Loucy (cell line): Measurements from ENCODE around the gene ATP1A1.

ENCODE experiments used
- H2AFZ ChIP-seq: fragments of 200-600 bp; sonication (generic); 2 replicates; pipeline ENCODE4 v1.6.0; 2016; ENCODE audit warnings: antibody characterized with exemption, mild to moderate bottlenecking, low read length, moderate library complexity
- H3F3A ChIP-seq: fragments of 200-600 bp; 2 replicates; pipeline ENCODE4 v1.6.0; 2016; ENCODE audit warnings: antibody characterized with exemption, low read depth, mild to moderate bottlenecking
- H3K27me3 ChIP-seq: fragments of 200-600 bp; sonication (generic); 2 replicates; pipeline ENCODE4 v1.6.1; 2014; ENCODE audit warnings: low read length, mild to moderate bottlenecking; ENCODE audit not compliant: insufficient read depth, poor library complexity, severe bottlenecking
- H3K36me3 ChIP-seq: fragments of 200-600 bp; sonication (generic); 2 replicates; pipeline ENCODE4 v1.6.1; 2016; ENCODE audit warnings: low read length; ENCODE audit not compliant: insufficient read depth
- H3K4me1 ChIP-seq: fragments of 200-600 bp; sonication (generic); 2 replicates; pipeline ENCODE4 v1.5.1; 2014; ENCODE audit warnings: low read length, mild to moderate bottlenecking; ENCODE audit not compliant: insufficient read depth, poor library complexity, severe bottlenecking
- H3K4me2 ChIP-seq: fragments of 200-600 bp; sonication (generic); 2 replicates; pipeline ENCODE4 v1.6.0; 2014; ENCODE audit warnings: antibody characterized with exemption, low read length, low read depth, mild to moderate bottlenecking; ENCODE audit not compliant: poor library complexity, severe bottlenecking
- H3K4me3 ChIP-seq: fragments of 200-600 bp; sonication (generic); 2 replicates; pipeline ENCODE4 v1.5.1; 2014; ENCODE audit warnings: low read length, mild to moderate bottlenecking, mixed read lengths; ENCODE audit not compliant: poor library complexity, severe bottlenecking
- H3K79me2 ChIP-seq: fragments of 200-600 bp; sonication (generic); 2 replicates; pipeline ENCODE4 v1.6.1; 2014; ENCODE audit warnings: low read length; ENCODE audit not compliant: insufficient read depth
- H3K9ac ChIP-seq: fragments of 200-600 bp; sonication (generic); 2 replicates; pipeline ENCODE4 v1.6.0; 2014; ENCODE audit warnings: mild to moderate bottlenecking, low read depth, low read length, moderate library complexity; ENCODE audit not compliant: poor library complexity, severe bottlenecking
- H3K9me2 ChIP-seq: fragments of 200-600 bp; sonication (generic); replicated peaks from 2 replicates; pipeline ENCODE4 v1.6.1; 2016; ENCODE audit warnings: low read depth, low read length, mixed read lengths
- H3K9me3 ChIP-seq: fragments of 200-600 bp; sonication (generic); 2 replicates; pipeline ENCODE4 v1.6.1; 2014; ENCODE audit warnings: mild to moderate bottlenecking, antibody characterized with exemption, low read length, low read depth; ENCODE audit not compliant: insufficient read depth
- H4K20me1 ChIP-seq: fragments of 200-600 bp; sonication (generic); 2 replicates; pipeline ENCODE4 v1.6.0; 2014; ENCODE audit warnings: antibody characterized with exemption, low read length, mild to moderate bottlenecking; ENCODE audit not compliant: insufficient read depth, poor library complexity, severe bottlenecking
- EZH2phosphoT487 ChIP-seq: fragments of 200-600 bp; IDR thresholded peaks from 2 replicates; pipeline ENCODE4 v1.6.1; 2018; ENCODE audit warnings: antibody characterized with exemption, mild to moderate bottlenecking, moderate library complexity, borderline replicate concordance
- TF ChIP-seq, protein P1 (sequence below): fragments of 200-600 bp; sonication (generic); conservative IDR thresholded peaks from 2 replicates; pipeline ENCODE4 v1.5.1; 2014; ENCODE audit warnings: mild to moderate bottlenecking, antibody characterized with exemption, low read length

ATP1A1 gene

DNA sequence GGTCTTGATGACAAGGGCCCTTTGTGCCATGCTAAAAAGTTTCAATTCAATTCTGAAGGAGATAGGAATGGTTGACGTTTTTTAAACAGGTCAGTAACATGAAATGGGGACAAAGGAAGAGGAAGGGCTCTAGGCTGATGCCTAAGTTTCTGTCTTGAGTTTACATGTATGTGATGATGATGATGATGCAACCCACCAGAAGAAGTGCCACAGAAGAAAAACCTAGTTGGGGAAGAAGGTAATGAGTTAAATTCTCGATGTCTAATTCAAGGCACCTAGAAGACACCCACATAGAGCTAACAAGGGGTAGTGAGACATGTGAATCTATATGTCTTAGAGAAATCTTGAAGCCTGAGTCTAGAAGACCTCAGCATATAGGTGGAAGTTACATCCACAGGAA, 44.4 kb upstream of the ATP1A1 start:
- Histone ChIP-seq H2AFZ (no peak overlapping the region), H4K20me1 (no peaks in the 10 kb centered on the region), H3K79me2 (no peaks in the 10 kb centered on the region), H3K9me3 (no peaks in the 10 kb centered on the region), H3K36me3 (no peaks in the 10 kb centered on the region), H3K4me3 (no peak overlapping the region), H3K27me3 (no peaks in the 10 kb centered on the region), H3K9ac (no peak overlapping the region), H3K4me2 (no peak overlapping the region), H3K4me1 (peaks cover 11% of the 10 kb centered on the region), H3K9me2 (no peaks in the 10 kb centered on the region), H3F3A (no peaks in the 10 kb centered on the region)
- no peak for TF ChIP-seq EZH2phosphoT487
- TF ChIP-seq, protein P1, sequence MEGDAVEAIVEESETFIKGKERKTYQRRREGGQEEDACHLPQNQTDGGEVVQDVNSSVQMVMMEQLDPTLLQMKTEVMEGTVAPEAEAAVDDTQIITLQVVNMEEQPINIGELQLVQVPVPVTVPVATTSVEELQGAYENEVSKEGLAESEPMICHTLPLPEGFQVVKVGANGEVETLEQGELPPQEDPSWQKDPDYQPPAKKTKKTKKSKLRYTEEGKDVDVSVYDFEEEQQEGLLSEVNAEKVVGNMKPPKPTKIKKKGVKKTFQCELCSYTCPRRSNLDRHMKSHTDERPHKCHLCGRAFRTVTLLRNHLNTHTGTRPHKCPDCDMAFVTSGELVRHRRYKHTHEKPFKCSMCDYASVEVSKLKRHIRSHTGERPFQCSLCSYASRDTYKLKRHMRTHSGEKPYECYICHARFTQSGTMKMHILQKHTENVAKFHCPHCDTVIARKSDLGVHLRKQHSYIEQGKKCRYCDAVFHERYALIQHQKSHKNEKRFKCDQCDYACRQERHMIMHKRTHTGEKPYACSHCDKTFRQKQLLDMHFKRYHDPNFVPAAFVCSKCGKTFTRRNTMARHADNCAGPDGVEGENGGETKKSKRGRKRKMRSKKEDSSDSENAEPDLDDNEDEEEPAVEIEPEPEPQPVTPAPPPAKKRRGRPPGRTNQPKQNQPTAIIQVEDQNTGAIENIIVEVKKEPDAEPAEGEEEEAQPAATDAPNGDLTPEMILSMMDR = no peak

DNA sequence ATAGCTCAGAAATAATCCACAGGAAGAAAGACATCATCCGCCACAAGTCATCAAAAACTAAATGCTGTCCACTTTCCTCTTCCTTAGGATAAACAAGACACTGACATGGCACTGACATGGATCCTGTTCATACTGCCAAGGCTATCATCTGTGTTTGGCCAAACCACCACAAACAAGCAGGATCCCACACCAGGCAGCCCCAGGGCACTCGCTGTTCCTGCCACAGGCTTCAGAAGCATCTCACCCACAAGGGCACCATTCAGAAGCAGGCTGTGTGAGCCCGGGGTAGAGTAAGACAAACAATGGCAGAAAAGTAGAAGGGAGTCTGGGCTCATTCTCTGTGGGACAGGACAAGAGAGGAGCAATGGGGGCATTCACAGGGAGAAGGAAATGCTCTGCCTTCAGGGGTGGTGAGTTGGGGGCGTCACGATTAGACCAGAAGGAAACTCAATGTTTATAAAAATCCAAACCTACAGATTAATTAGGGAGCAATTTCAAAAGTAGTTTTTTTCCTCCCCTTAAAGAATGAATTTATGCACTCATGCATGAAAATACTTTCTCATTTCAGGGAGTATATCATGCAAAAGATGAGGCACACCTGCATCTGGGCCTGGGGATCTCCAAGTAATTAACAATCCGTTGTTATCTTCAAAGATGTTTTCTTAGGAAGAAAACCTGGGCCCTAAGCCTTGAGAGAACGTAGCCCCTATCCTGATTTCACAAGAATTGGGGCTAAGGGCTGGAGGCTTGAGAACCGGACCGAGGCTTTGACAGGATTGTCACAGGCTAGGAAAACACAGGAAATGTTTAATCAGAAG, 43.3 kb upstream of the ATP1A1 start:
- no peak overlapping the region for H3K9ac ChIP-seq
- no peaks in the 10 kb centered on the region for H3F3A ChIP-seq
- no peaks in the 10 kb centered on the region for H3K36me3 ChIP-seq
- H3K4me2 ChIP-seq = no peak overlapping the region
- TF ChIP-seq, protein P1 = no peak
- no peak for TF ChIP-seq EZH2phosphoT487
- H3K4me1 ChIP-seq = peaks cover 12% of the 10 kb centered on the region
- H3K9me2 ChIP-seq = no peaks in the 10 kb centered on the region
- no peaks in the 10 kb centered on the region for H3K79me2 ChIP-seq
- no peak overlapping the region for H2AFZ ChIP-seq
- H3K9me3 ChIP-seq = no peaks in the 10 kb centered on the region
- H3K4me3 ChIP-seq = no peak overlapping the region
- H3K27me3 ChIP-seq = no peaks in the 10 kb centered on the region
- no peaks in the 10 kb centered on the region for H4K20me1 ChIP-seq

DNA sequence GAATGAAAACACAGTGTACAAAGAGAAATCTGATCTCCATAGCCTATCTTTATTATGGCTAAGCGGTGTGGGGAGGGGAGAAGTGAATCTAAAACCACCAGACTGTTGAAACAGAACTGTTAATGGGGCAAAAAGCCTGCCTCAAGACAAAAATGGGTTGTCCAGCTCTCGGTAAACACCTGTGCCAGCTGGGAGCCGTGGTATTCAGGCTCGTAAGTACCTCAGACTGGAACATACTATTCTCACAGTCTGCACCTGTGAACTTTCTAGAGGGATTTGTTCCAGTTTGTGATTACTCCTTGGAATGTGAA, 42.7 kb upstream of the ATP1A1 start:
- Histone ChIP-seq H4K20me1 (no peaks in the 10 kb centered on the region), H3F3A (no peaks in the 10 kb centered on the region), H2AFZ (no peak overlapping the region), H3K9ac (no peak overlapping the region), H3K27me3 (no peaks in the 10 kb centered on the region), H3K4me3 (no peak overlapping the region), H3K9me2 (no peaks in the 10 kb centered on the region), H3K4me1 (peaks cover 17% of the 10 kb centered on the region), H3K36me3 (no peaks in the 10 kb centered on the region), H3K9me3 (no peaks in the 10 kb centered on the region), H3K79me2 (no peaks in the 10 kb centered on the region), H3K4me2 (no peak overlapping the region)
- no peak for TF ChIP-seq EZH2phosphoT487
- TF ChIP-seq, protein P1 = no peak
